NCI-H2171 (cell line): ENCODE measurements around the gene MTA1.

ENCODE experiments used
- DNase-seq: peaks from one replicate; lab custom pipeline; 2025; lab: John Stamatoyannopoulos, UW

Gene MTA1

DNA sequence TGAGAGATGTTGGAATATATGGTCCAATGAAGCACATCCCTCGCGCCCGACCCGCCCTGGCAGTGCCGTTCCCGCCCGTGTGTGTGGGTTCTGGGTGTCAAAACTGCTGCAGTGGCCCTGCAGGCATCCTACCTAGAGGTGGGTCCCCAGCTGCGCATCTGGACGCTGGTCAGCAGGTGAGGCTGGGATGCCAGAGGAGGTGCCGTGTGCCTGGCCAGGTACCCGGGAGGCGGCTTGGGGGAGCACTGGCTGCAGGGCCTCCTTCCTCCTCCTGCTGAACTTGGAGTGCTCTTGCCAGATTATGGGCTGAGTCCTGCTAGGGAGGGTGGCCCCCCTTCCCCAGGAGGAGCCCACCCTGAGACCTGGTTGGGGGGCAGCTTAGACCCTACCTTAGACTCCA is 5.2 kb downstream of the MTA1 start:
- DNase-seq: no peak

DNA sequence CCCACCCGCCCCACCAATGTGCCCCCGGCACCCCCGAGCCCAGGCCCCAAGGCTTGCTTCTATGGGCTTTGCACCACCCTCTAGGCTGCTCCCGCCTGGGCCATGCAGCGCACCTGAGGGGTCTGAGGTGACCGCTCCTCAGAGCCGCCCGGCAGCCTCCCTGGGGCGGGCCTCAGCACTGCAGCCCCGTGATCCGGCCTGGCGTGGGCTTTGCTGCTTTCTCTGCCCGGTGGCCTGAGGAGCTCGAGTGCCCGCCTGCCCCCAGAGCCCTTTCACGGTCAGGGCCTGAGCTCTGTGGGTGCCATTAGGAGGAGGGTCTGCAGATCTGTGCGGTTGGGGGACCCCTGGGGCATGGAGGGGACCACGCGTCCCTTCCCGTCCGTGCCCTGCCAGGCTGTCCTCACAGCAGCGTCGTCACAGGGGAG is 6.2 kb downstream of the MTA1 start:
- no peak for DNase-seq

DNA sequence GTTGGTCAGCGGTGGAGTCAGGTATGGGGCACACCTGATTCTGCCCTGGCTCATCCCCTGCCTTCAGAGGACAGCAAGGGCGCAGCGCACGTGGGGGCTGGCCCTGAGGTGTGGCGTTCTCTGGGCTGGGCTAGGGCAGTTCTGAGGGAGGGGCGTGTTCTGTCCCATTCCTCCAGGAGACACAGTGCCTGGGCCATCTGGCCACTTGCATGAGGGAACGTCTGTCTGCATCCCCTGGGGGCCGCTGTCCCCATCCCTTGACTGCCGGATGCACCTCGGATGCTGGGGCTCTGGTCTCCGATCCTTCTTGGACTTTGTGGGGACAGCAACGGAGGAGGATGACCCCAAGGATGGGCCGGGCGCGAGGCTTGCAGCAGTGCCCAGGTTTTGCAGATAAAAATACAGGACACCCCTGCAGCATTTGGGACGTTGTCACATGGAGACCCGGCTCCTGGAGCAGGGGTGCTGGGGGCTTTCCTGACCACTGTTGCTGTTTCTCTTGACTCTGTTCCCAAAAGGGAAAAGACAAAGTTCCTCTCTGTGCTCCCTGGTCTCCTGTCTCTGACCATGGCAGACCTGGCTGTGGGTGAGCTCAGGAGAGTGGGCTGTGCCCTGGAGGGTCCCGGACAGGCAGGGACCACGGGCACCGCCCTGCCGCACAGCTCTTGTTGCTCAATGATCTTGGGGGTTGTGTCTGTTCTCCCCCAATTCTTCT is 6.9 kb downstream of the MTA1 start:
- no peak for DNase-seq

DNA sequence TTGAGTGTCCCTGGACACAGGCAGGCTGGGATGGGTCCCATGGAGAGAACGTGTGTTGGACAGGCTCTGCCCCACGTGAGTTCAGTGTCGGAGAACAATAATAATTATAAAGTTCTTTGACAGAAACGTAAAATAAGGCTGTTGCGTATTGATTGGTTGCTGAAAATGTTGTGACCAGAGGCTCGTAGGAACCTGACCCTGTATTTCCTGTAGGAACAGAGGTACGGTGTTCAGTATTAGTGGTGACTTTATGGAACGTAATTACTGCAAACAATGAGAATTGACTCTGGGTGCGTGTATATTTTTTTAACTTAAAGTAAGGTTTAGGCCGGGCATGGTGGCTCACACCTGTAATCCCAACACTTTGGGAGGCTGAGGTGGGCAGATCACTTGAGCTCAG is 7.8 kb downstream of the MTA1 start:
- DNase-seq: no peak

- no peak for DNase-seq
Measured at GRCh38 chr14:105427936-105428485, 8.4 kb downstream of the MTA1 start.

DNA sequence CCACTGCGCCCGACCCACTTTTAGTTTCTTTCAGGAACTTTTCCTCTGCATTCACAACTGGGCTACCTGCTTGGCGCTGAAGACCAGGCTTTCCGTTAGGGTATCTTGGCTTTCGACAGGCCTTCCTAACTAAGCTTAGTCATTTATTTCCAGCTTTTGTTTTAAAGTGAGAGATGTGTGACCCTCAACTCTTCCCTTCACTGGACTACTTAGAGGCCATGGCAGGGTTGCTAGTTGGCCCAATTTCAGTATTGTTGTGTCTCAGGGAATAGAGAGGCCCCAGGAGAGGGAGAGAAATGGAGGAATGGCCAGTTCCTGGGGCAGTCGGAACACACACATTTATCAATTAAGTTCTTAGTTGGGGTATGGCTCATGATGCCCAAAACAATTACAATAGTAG is 10.4 kb downstream of the MTA1 start:
- no peak for DNase-seq

- DNase-seq: no peak
Measured at GRCh38 chr14:105430565-105430964, 10.9 kb downstream of the MTA1 start.

- DNase-seq: no peak
Measured at GRCh38 chr14:105431256-105431655, 11.6 kb downstream of the MTA1 start.

GRCh38 chr14:105432657-105433056 is 13.0 kb downstream of the MTA1 start:
- no peak for DNase-seq

DNA sequence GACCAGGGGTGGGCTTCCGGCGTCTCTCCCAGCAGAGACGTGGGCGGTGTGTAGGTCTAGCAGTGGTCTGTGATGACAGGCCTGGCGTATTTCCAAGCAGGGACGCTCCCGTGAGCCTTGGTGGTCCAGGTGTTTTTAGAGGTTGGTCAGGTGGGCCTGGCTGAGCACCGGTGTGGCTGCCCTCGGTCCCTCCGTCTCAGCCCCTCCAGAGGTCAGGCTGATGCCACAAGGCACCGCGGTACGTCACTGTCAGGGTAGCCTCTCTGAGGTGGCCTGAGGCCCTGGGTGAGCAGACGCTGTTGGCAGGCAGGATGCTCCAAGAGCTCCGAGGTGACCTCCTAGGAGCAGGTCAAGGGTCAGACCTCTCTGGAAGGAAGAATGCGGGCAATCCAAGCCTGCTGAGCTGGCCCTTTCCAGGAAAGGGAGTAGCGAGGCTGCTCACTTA is 13.6 kb downstream of the MTA1 start:
- DNase-seq: no peak

GRCh38 chr14:105436402-105436801 is 16.8 kb downstream of the MTA1 start:
- no peak for DNase-seq

- no peak for DNase-seq
Measured at GRCh38 chr14:105436891-105437722, 17.5 kb downstream of the MTA1 start.

- no peak for DNase-seq
Measured at GRCh38 chr14:105437723-105438500, 18.3 kb downstream of the MTA1 start.

GRCh38 chr14:105439179-105439578 is 19.6 kb downstream of the MTA1 start:
- DNase-seq: no peak

- DNase-seq: peak; percentile 80
Measured at GRCh38 chr14:105439710-105440553, 20.3 kb downstream of the MTA1 start.

DNA sequence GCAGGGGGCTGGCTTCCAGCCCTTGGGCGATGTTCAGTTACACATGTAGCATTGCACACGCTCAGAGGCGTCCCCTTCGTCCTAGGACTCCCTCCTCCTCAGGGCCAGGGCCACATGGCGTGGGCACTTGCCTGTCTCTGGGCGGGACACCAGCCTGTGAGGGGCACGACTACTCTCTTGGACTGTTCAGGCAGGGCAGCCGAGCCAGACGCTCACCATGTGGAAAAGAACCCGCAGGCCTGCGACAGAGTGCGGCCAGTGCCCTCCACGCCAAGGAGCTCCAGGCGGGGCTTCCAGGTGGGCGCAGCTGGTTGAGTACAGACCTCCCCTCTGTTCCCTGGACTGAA is 20.9 kb downstream of the MTA1 start:
- no peak for DNase-seq

DNA sequence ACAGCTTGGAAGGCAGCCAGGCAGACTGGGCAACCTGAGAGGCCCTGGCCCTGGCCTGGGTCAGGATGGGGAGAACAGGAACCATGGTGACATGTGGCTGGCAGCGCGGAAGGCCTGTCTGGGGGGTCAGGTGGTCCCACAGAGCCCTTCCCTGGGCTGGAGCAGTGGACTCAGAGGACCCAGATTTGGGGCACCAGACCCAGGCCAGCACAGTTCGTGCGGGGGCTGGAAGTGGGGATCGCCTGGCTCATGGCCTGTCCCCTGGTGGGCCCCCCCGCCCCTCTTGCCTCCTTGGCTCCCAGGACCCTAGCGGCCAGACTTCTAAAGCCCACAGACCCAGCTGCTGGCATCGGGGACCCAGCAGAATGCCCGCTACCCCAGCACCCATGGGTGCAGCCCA is 21.4 kb downstream of the MTA1 start:
- DNase-seq: no peak

- DNase-seq: no peak
Measured at GRCh38 chr14:105442125-105442524, 22.5 kb downstream of the MTA1 start.

- DNase-seq: no peak
Measured at GRCh38 chr14:105442834-105443233, 23.2 kb downstream of the MTA1 start.

DNA sequence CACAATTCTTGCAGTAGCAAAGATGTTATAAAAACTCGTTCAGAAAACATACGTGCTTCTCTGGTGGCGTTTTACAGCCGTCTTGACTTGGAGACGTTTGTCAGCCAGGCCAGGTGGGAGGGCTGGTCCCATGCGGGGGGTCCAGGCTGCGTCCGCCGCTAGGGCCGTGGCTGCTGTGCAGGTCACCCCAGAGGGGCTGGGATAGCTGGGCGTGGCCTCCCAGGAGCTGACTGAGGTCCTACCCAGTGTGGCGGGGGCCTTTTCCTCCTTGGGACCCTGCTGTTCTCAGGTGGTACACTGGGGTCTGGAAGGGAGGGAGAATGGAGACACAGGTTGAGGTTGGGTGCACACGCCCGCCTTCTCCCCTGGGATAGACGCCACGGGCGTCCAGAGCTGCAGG is 25.2 kb downstream of the MTA1 start:
- DNase-seq: no peak

GRCh38 chr14:105445290-105445689 is 25.7 kb downstream of the MTA1 start:
- DNase-seq: no peak
